GM23248 (cell line): Measurements from ENCODE around the gene ASCL5. TPM values are rescaled to one million over a fixed set of nuclear protein-coding genes. Genes with fewer than 3 reads are reported as not detected.

Experiments
- DNase-seq: peaks from one replicate; pipeline ENCODE4 v3.0.0-alpha.2; 2015
- H2AFZ ChIP-seq: fragments of 200-600 bp; sonication (generic); 2 replicates; pipeline ENCODE4 v1.6.1; 2016; ENCODE audit warnings: antibody characterized with exemption
- H3F3A ChIP-seq: fragments of 200-600 bp; sonication (generic); 2 replicates; pipeline ENCODE4 v1.6.1; 2016; ENCODE audit warnings: mild to moderate bottlenecking, antibody characterized with exemption, mixed run types; ENCODE audit not compliant: insufficient read depth
- H3K27ac ChIP-seq: fragments of 200-600 bp; sonication (generic); 2 replicates; pipeline ENCODE4 v1.5.1; 2016; ENCODE audit warnings: mild to moderate bottlenecking
- H3K27me3 ChIP-seq: fragments of 200-600 bp; sonication (generic); replicated peaks from 2 replicates; pipeline ENCODE4 v1.6.1; 2016; ENCODE audit warnings: mild to moderate bottlenecking; ENCODE audit not compliant: insufficient read depth
- H3K36me3 ChIP-seq: fragments of 200-600 bp; sonication (generic); 2 replicates; pipeline ENCODE4 v1.6.1; 2016; ENCODE audit warnings: low read depth, mild to moderate bottlenecking
- H3K4me1 ChIP-seq: fragments of 200-600 bp; sonication (generic); 2 replicates; pipeline ENCODE4 v1.6.1; 2016; ENCODE audit warnings: mild to moderate bottlenecking; ENCODE audit not compliant: insufficient read depth
- H3K4me2 ChIP-seq: fragments of 200-600 bp; sonication (generic); one replicate; pipeline ENCODE4 v1.6.1; 2016; ENCODE audit warnings: mild to moderate bottlenecking; ENCODE audit not compliant: unreplicated experiment
- H3K4me3 ChIP-seq: fragments of 200-600 bp; sonication (generic); 2 replicates; pipeline ENCODE4 v1.5.1; 2016; ENCODE audit warnings: mild to moderate bottlenecking
- H3K79me2 ChIP-seq: fragments of 200-600 bp; sonication (generic); 2 replicates; pipeline ENCODE4 v1.6.1; 2016; ENCODE audit warnings: mild to moderate bottlenecking; ENCODE audit not compliant: insufficient read depth
- H3K9ac ChIP-seq: fragments of 200-600 bp; sonication (generic); 2 replicates; pipeline ENCODE4 v1.6.1; 2016; ENCODE audit warnings: mild to moderate bottlenecking
- H3K9me2 ChIP-seq: fragments of 200-600 bp; sonication (generic); 2 replicates; pipeline ENCODE4 v1.6.1; 2016; ENCODE audit warnings: mixed run types, mild to moderate bottlenecking, moderate library complexity; ENCODE audit not compliant: insufficient read depth
- H3K9me3 ChIP-seq: fragments of 200-600 bp; sonication (generic); one replicate; pipeline ENCODE4 v1.6.1; 2017; ENCODE audit warnings: low read depth
- H4K20me1 ChIP-seq: fragments of 200-600 bp; sonication (generic); 2 replicates; pipeline ENCODE4 v1.6.0; 2016; ENCODE audit not compliant: insufficient read depth
- EZH2 ChIP-seq: fragments of 200-600 bp; sonication (generic); IDR thresholded peaks from 2 replicates; pipeline ENCODE4 v1.6.1; 2018; ENCODE audit warnings: antibody characterized with exemption, mild to moderate bottlenecking; ENCODE audit not compliant: insufficient read depth, poor library complexity, severe bottlenecking
- EZH2phosphoT487 ChIP-seq: fragments of 200-600 bp; sonication (generic); IDR thresholded peaks from 2 replicates; pipeline ENCODE4 v1.6.1; 2018; ENCODE audit warnings: antibody characterized with exemption, moderate library complexity, mild to moderate bottlenecking, low read depth; ENCODE audit not compliant: insufficient read depth
- WGBS, 2 experiments: methylation state at CpG; one replicate each; pipeline ENCODE4 v1.1.6; 2015 to 2017; ENCODE audit warnings: low lambda C conversion rate in 2 of 2, low coverage in 1 of 2; ENCODE audit errors: missing lambda C conversion rate in 2 of 2; 5-methylcytosine and 5-hydroxymethylcytosine counted together
- in situ Hi-C: fragments of 300-500 bp; cut with MboI; formaldehyde crosslinking; loops from 2 replicates; pipeline ENCODE4 v1.15.0; 2020
- polyA plus RNA-seq: library from polyadenylated mRNA; unstranded; fragments of >200 nt; fragmentation: Nextera tagmentation; extraction: Ambion mirVana; gene quantifications from 2 replicates; pipeline ENCODE4 v1.2.1, GENCODE V29; 2016
- total RNA-seq: library from RNA; depleted of rRNA; stranded (reverse); fragments of >200 nt; shearing (Covaris generic); gene quantifications from 2 replicates; pipeline ENCODE4 v1.2.3, GENCODE V29; 2014

The ASCL5 gene
- total and polyA plus RNA-seq, 2 experiments from 2014 or later: not detected

DNA sequence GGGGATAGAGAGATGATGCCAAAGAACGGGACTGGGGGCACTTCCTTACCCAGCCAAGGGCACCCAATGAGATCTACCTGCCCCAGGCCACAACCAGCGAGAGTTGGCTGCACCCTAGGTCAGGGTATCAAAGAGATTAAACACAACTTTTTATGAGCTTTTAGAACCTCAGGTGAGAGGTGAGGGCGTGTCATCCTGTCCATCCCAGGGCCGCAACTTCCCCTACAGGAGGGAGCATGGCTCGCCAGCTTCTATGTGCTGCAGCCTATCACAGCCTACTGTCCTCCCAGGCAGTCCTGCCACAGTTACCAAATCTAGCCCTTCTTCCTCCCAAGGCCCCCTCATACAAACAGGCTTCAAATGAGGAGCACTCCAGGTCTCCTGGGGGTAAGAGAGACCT lies 14.4 kb upstream of the ASCL5 start:
- no peaks in the 10 kb centered on the region for H4K20me1 ChIP-seq
- peaks cover 9% of the 10 kb centered on the region for H3F3A ChIP-seq
- H3K4me1 ChIP-seq: peaks cover 13% of the 10 kb centered on the region
- H3K9me2 ChIP-seq: no peaks in the 10 kb centered on the region
- DNase-seq: no peak
- no peaks in the 10 kb centered on the region for H3K9me3 ChIP-seq
- peaks cover 5% of the 10 kb centered on the region; the same call in 1 of the 2 replicates for H3K36me3 ChIP-seq
- TF ChIP-seq EZH2phosphoT487 (no peak), EZH2 (no peak)
- 94 to 98% methylated on average over 5 of the region's 5 CpGs for WGBS, 2 experiments
- H3K4me3 ChIP-seq: no peak overlapping the region
- no peak overlapping the region for H3K9ac ChIP-seq
- no peaks in the 10 kb centered on the region for H3K27me3 ChIP-seq
- H3K4me2 ChIP-seq: no peak overlapping the region
- no peak overlapping the region for H2AFZ ChIP-seq
- H3K79me2 ChIP-seq: no peaks in the 10 kb centered on the region
- no peak overlapping the region for H3K27ac ChIP-seq
- in situ Hi-C loops: no loop called here

GRCh38 chr1:201140941-201141260 lies 13.9 kb upstream of the ASCL5 start:
- no peak overlapping the region for H3K4me2 ChIP-seq
- H3K27ac ChIP-seq: no peak overlapping the region
- in situ Hi-C loops: no loop called here
- no peaks in the 10 kb centered on the region for H3K27me3 ChIP-seq
- DNase-seq: no peak
- 88 to 94% methylated on average over 8 of the region's 8 CpGs for WGBS, 2 experiments
- H3K36me3 ChIP-seq: peaks cover under 1% of the 10 kb centered on the region; the same call in 1 of the 2 replicates
- H4K20me1 ChIP-seq: no peaks in the 10 kb centered on the region
- no peak overlapping the region for H2AFZ ChIP-seq
- H3K4me3 ChIP-seq: no peak overlapping the region
- peaks cover 9% of the 10 kb centered on the region for H3F3A ChIP-seq
- no peak for TF ChIP-seq EZH2phosphoT487
- TF ChIP-seq EZH2: no peak
- no peak overlapping the region for H3K9ac ChIP-seq
- H3K4me1 ChIP-seq: peaks cover 13% of the 10 kb centered on the region
- H3K9me3 ChIP-seq: no peaks in the 10 kb centered on the region
- no peaks in the 10 kb centered on the region for H3K79me2 ChIP-seq
- no peaks in the 10 kb centered on the region for H3K9me2 ChIP-seq

DNA sequence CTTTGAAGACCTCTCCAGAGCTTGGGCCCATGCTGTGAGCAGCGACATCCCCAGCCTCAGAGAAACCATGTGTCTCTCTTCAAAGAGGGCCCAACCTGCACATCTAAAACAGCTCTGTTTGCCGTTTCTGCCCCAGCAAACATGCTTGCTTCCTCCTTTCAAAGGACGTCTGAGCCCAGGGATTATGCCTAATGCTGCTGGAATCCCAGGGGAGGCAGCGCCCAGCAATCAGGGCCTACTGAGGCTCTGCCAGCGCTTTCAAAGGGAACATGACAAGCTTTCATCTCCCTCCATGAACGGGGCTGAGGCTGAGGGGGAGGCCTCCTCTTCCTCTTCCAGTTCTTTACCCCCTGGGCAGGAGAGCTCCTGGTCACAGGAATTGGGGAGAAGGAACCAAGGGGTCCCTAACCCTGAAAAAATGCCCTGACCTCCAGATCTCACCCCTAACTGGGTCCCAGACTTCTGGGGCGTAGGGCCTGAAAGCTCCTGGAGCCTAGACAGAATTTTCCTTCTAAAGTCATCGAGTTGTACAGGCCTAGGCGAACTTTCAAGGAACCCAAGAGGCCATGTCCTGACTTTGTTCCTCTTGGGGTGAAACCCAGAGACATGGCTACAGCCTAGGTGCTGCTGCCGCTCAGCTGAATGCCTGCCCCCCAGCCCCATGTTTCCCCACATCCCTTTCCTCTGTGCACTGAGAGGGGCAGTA lies 13.4 kb upstream of the ASCL5 start:
- Histone ChIP-seq H3K9me3 (no peaks in the 10 kb centered on the region), H4K20me1 (no peaks in the 10 kb centered on the region), H3K27me3 (no peaks in the 10 kb centered on the region), H3K9me2 (no peaks in the 10 kb centered on the region), H3F3A (peaks cover 9% of the 10 kb centered on the region), H2AFZ (no peak overlapping the region), H3K4me2 (no peak overlapping the region), H3K79me2 (no peaks in the 10 kb centered on the region), H3K36me3 (no peaks in the 10 kb centered on the region; the same call in 1 of the 2 replicates), H3K9ac (no peak overlapping the region), H3K4me1 (peaks cover 13% of the 10 kb centered on the region), H3K27ac (no peak overlapping the region), H3K4me3 (no peak overlapping the region)
- TF ChIP-seq EZH2phosphoT487 (no peak), EZH2 (no peak)
- in situ Hi-C loops: no loop called here
- DNase-seq: no peak
- WGBS, 2 experiments: 94 to 95% methylated on average over 10 of the region's 10 CpGs

- Histone ChIP-seq H3K9ac (no peak overlapping the region), H3K9me3 (no peaks in the 10 kb centered on the region), H3K4me1 (peaks cover 13% of the 10 kb centered on the region), H4K20me1 (no peaks in the 10 kb centered on the region), H3K36me3 (no peaks in the 10 kb centered on the region; the same call in 1 of the 2 replicates), H2AFZ (no peak overlapping the region), H3K4me3 (no peak overlapping the region), H3F3A (peaks cover 9% of the 10 kb centered on the region), H3K9me2 (no peaks in the 10 kb centered on the region), H3K27me3 (no peaks in the 10 kb centered on the region), H3K79me2 (no peaks in the 10 kb centered on the region), H3K4me2 (no peak overlapping the region), H3K27ac (no peak overlapping the region)
- 91 to 93% methylated on average over 9 of the region's 9 CpGs for WGBS, 2 experiments
- TF ChIP-seq EZH2 (no peak), EZH2phosphoT487 (no peak)
- DNase-seq: no peak
- in situ Hi-C loops: no loop called here
Measured at GRCh38 chr1:201139756-201140155, 12.8 kb upstream of the ASCL5 start.
